Embryonic facial prominence (tissue), 1 donor: Measurements from ENCODE around the gene MEIS2.
"Not testable (repeated sequence)": the region's sequence is repeated elsewhere in the genome, so short reads cannot be mapped to it uniquely, and the experiment has no call there.

Experiments used
- DNase-seq: peaks from one replicate; pipeline ENCODE4 v3.0.0-alpha.2; 2016; ENCODE audit errors: extremely low spot score

The MEIS2 gene

DNA sequence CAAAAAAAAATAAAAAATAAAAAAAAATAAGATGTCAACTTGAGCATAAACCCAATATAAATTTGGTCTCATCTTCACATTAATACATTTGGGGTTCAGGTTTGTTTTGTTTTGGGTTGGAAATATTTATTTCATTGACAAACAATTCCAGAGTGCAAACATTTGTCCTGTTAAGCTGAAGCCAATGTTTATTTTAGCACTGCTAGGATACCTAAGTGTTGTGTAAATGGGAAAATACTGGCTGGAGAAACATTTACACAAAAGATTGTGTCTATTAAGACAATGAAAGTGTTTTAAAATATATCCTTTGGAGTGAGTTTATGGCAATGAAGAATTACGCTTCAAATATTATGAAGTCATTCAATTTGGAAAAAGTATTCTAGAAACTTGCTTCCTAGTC, 91.1 kb downstream of the MEIS2 start:
- no peak for DNase-seq

DNA sequence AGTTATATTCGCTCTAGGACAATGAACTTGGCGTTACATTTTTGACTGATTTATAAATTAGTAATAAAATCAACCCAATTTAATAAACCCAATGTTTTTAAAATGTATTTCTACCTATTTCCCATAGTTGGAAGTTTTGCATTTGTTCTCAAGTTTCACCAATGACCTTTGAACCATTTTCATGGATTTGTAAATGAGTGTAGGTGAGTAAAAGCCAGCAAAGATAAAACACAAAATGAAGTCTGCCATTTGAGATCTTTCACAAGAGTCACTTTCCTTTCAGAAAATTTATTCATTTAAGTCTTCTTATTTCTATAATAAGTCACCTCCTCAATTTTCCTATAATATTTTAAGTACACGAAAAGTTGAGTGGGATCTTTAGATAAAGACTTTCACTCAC, 92.1 kb downstream of the MEIS2 start:
- DNase-seq, result no peak

DNA sequence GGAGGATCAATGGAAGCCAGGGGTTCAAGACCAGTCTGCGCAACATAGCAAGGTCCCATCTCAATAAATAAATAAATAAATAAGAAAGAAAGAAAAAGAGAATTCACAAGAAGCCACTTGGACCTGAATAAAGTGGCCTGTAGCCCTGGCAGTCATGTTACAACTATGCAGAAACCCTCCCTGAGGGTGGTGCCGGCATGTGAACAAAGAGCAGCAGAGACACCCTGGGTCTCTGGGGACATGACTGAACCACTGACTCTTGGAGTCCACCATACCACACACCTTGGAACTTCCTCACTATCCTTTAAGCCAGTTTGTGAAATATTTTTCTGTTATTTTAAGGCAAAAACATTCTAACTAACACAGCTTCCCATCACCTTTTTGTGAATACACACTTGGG, 93.0 kb downstream of the MEIS2 start:
- DNase-seq, result no peak

DNA sequence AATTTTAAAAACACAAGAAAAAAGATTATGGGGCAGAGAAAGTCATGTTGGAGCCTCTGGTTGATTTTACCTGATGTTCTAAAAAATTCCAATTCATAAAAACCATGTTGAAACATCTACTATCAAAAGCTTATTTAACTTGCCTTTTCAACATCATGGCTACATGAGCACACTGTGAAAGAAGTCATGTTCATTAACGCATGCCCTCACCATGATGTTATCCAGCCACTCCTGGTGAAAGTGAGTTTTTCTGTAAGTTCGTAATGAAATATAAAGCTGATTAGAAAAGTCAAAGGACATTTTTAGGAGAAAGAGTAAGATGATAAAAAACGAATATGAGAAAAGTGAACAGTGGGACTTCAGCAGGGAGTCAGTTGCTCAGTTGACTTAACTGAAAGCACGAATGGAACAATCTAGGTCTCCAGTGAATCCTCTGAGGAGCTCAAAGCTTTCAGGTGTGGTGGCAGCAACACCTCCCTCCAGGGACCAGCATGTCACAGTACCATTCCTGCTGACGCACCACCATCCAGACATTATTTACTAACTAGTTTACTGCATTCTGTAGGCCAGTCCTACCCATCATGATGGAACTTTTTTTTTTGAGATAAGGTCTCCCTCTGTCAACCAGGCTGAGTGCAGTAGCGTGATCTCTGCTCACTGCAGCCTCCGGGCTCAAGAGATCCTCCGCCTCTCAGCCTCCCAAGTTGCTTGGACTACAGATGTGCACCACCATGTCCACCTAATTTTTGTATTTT, 95.2 kb downstream of the MEIS2 start:
- DNase-seq, result no peak

DNA sequence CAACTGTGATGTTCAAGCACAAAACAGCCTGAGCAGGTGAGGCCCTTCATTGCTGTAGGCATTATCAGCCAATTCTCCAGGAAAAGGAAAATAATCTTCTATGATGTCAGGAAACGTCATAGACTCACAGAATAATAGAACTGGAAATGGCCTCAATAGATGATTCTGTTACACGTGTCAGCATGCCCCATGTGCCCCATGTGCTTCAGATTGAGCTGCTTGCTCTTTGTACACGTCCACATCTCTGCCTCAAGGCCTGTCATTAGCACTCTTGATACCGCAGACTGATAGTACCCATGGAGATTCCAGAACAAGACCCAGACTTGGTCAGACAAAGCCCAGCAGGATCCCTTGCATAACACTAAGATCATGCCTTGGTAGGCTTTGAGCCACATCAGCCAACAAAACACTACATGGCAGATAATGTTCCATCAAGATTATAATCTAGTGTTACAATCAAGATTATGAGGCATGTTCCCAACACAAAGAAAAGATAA, 95.9 kb downstream of the MEIS2 start:
- DNase-seq, result no peak

DNA sequence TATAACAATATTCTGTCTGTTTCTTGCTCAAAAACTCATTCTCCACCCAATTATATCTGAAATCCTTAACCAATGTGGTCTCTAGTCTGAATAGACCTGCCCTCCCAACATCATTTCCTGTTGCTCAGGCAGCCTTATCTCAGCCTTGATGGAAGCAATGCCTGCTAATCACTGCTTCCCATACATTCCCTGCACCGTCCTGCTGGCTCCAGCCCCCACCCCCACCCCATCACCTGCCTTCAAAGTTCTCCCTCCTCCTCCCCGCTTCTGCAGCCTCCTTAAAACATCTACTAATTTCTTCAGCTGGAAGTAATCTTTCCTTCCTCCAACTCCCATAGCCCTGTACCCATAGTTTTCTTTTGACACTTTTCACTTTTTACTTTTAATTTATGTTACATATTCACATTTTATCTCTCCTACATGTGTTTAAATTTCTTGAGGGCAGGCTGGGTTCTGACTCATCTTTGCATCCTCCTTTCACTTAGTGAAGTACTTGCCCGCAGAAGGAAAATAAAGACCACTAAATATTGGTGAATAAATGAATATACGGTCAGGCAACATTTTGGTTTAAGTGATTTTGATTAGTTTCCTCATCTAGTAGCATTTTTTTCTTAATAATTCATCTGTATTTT, 98.2 kb downstream of the MEIS2 start:
- no peak for DNase-seq

DNA sequence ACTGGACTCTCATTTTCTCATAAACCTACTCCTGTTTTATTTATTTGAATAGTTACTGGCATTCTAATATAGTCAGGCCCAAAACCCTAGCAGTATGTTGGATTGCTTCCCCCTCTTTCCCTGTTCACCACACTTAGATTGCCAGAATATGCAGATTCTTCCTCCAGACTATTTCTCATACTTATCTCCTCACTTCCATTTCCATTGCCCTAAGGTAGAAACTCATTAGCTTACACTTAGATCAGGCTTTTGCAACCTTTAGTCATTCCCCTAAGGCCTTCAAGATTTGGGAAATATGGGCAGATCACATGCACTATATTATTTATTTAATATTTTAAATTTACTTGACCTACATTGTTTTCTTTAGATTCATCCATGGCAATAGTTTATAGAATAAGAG, 98.9 kb downstream of the MEIS2 start:
- DNase-seq, result no peak

DNA sequence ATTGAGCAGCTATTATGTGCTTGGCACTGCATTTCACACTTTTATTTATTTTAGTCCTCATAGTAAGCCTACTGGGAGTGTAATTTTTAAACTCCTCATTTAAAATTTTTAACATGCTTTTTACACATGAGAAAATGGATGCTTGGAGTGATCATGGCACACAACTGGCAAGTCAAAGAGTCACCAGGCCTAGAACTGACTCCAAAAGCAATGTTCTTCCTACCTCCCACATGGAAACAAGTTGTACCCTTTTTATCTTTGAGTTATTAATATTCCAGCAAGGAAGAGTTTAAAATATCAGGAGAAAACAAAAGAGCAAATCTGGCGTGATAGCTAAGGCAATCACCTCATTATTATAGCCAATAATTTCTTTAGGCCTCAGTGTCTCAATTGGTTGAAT, 100.6 kb downstream of the MEIS2 start:
- DNase-seq, result no peak

DNA sequence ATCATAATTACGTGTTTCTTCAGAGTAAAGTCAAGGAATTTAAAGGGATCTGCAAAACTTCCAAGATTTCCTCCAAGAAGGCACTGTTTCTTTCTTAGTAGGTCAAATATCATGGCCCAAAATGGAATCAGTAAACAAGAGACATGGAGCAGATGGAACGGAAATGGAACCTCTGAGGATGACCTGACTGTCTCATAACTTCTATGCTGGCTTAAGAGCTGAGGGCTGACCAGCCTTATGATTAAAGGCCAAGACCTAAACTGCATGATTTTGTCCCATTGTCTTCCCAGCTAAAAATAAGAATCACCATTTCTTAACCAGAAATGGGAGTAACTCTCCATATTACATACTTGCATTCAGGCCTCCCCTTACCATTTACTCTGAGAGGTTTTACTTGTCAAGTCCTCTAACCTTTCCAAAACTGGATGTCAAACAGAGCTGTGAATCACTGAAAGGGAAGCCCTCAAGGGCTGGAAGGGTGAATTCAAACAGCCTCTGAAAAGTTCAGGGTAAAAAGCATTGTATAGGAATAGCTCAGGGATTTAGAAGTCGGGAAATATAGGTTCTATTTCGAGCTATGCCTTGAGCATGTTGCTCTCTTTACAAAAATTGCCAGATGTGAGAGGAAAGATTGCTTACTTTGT, 103.7 kb downstream of the MEIS2 start:
- DNase-seq, result no peak

DNA sequence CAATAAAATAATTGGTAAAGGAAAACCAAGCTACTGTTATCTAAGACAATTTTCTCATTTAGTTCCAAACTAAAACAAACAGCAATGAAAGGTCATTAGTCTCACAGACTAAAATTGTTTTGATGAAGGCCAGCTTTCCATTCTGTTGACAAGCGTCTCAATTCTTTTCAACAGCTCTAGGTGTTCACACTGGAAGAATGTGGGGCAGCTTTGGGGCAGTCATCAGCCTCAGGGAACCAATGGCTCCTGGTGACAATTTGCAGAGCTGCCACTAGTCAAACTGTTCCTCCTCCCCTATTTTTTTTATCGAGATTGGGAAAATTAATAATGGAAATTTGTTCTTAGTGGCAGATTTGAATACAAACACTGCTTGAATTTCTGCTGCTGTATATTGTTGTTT, 104.2 kb downstream of the MEIS2 start:
- DNase-seq, result no peak

DNA sequence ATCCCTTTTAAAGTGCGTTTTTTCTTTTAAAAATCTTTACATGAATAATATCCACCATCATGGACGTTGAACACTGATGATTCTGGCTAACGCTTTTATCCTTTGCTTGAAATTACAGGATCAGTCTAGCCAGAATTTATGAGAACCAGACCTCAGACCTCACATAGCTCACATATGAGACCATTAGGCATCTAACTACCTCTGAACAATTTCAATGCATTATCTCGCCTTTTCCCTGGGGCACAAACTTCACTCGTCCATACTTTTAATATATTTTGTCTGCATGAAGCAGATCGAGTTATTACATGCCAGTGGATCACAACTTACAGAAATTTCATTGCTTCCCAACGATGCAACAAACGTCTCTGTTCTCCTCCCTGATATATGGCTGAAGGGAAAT, 105.6 kb downstream of the MEIS2 start:
- no peak for DNase-seq

DNA sequence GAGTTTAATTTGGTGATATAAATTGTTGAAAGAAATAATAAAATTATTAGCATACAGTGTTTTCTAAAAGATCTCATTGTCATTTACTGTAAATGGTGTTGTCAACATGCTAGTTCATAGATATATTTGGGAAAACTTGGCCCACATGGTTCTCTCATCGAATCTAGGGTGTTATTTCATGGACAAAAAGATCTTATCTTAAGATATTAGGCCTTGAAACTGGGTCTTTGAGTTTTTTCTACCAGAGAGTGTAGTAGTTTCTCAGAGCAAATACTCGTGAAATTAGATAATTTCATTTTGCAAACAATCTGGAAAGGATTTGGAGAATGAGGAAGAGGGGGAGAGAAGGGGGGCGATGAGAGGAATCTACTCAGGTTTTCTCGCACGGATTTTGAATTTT, 107.9 kb downstream of the MEIS2 start:
- no peak for DNase-seq

DNA sequence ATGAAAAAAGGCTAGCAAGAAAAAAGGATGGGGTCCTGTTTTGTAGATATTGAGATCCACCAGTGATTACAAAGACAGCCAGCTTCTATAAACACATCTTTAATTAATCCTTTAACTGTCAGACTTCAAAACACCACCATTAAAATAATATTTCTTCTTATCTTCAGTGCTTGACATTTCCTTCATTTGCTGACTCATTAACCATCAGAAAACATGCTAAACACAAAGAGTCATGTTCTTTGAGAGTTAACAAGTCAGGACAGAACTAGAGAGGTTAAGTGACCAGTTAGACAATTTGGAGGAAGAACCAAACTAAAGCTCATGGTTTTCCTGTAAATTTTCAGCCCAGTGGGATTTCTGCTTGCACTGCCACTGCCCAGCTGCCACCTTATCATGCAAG, 111.4 kb downstream of the MEIS2 start:
- DNase-seq, result no peak

DNA sequence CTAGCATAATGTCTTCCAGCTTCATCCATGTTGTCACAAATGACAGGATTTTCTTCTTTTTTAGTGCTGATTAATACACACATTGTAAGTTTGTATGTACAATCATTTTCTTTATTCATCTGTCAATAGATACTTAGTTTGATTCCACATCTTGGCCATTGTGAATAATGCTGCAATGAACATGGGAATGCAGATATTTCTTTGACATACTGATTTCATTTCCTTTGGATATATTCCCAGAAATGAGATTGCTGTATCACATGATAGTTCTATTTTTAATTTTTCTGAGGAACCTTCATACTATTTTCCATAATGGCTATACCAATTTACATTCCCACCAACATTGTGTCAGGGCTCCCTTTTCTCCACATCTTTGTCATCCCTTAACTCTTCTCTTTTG, 117.9 kb downstream of the MEIS2 start:
- no peak for DNase-seq

DNA sequence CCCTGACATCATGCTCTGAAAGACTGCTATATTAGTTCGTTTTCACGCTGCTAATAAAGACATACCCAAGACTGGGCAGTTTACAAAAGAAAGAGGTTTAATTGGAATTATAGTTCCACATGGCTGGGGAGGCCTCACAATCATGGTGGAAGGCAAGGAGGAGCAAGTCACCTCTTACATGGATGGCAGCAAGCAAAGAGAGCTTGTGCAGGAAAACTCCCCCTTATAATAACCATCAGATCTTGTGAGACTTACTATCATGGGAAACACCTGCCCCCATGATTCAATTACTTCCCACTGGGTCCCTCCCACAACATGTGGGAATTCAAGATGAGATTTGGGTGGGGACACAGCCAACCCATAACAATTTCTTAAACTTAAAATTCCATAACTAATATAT, 120.1 kb downstream of the MEIS2 start:
- not testable (repeated sequence) for DNase-seq

DNA sequence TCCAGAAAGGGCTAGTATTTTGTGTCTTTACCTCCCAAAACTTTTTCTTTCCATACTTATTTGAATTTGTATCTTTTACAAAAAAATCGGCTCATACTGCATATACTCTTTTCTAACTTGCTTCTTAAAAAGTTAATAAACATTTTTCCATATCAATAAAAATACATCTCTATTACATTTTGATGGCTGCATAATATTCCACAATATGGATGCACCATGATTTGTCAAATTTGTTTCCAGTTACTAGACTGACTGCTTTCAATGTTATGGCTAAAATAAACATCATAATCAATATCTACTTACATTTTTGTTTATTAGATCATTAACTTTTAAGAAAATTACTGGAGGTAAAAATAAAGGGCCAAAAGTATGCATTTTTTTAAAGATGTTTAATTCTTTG, 121.7 kb downstream of the MEIS2 start:
- no peak for DNase-seq

DNA sequence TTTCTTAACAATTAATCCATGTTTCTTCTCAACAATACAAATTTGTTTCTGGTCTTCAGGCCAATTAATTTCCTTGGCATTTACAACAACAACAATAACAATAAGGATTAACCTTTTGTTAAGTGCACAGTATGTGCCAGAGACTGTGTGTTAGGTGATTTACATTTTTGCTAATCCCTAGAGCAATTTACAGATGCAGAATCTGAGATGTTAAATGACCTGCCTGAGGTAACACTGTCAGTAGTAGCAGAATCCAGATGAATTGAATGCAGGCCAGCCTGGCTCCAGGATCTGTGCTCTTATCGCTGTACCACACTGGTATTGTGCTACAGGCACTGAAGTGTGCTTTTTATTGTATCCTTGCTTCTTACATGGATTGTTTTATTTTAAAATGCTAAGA, 122.2 kb downstream of the MEIS2 start:
- no peak for DNase-seq

DNA sequence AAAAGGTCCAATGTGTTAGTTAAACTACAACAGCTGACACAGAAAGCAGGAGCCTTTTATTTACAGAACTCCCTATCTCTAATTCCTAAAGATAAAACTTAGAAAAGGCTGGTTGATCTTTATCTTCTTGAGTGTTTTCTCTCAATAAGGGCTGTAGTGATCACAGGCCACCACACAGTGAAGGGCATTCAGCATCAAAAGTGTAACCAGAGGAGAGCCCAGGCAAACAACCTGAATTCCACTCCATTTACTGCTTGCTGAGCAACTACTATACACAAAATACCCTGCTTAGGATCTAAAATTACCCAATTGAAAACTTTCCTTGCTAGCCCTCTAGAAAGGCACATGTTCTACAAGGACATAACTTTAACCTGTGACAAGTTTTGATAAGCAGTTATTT, 122.7 kb downstream of the MEIS2 start:
- no peak for DNase-seq

DNA sequence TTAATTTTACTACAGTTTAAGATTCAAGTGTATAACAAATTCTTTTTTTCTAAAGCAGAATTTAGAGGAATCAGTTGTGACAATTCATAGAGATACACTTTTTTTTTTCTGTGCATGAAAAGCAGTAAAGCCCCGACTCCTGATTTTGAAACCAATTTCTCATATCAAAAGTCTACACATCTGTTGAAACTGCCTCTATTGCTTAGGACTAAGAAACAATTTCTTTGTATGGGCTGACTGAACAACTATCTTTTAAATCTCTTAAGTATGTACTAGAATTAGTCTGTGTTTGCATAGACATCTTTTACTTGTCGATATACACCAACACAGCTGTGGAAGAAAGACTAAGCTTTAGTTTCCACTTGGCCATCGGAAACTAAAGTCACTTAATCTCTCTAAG, 127.6 kb downstream of the MEIS2 start:
- DNase-seq, result no peak

DNA sequence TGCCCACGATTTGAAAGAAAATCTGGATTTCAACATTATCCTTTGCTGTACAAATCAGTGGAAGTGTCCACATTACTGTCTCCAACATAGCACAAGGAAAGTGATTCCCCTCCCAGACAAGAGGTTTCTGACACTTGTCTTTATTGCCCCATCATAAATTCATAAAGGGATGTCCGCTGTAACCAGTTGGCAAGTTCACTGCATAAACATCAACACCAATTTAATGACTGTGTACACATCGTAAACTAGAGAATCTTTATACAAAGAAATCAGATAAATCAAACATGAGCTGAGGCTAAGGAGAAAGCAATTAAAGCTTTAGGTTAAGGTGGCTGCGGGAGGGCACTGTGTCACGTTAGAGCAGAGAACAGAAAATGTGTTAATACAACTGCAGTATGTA, 129.8 kb downstream of the MEIS2 start:
- no peak for DNase-seq

DNA sequence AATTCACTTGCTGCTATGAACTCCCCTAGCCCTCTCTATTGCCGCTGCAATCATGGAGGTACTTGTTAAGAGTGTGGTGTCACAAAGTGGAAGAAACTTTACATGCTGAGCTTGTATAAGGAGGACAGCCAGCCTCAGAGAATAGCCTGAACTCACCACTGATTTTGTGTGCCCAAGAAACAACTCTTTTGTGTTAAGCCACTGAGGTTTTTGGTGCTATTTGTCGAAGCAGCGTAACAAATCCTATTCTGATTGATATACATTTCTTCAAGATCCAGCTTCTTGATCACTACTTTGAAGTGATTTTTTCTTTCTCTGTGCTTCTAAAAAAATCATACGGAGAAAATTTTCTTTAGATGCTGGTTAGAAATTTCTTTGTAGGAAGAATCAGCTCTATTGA, 132.4 kb downstream of the MEIS2 start:
- no peak for DNase-seq

DNA sequence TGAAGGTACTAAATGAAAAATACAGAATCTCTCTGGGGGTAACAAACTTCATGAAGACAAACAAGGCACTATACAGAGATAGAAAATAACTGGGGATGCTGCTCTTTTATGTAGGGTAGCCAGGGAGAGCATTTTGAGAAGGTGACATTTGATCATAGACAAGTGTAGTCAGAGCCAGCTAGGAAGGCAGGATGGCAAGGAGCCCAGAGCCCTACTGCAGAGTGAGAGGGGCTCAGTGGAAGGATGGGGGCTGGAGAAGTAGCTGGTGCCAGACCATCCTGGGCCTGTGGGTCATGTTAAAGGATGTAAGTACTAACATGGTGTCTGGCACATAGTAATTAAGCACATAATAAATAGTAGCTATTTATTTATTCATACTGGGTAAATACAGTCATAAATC, 133.6 kb downstream of the MEIS2 start:
- DNase-seq, result no peak
